ENCODE results near the gene KCNJ11.

Gene KCNJ11

GRCh38 chr11:17399236-17399635, 10.8 kb upstream of the KCNJ11 start:
- H3K9me3 ChIP-seq = no peaks in the 10 kb centered on the region
- no peaks in the 10 kb centered on the region for H3K27me3 ChIP-seq
- no peak overlapping the region for H3K4me3 ChIP-seq (ENCODE audit: low read depth in 1 of 2, low read length in 1 of 2)
- no peak for TF ChIP-seq CTCF (IDR thresholded peaks at IDR 0.05)
- no peaks in the 10 kb centered on the region for H3K4me1 ChIP-seq (ENCODE audit: control insufficient read depth in 1 of 2, insufficient read depth in 1 of 2, low read depth in 1 of 2, low read length in 1 of 2)
- H3K36me3 ChIP-seq = no peaks in the 10 kb centered on the region
- no peak overlapping the region for H3K27ac ChIP-seq

GRCh38 chr11:17397311-17398002, 9.0 kb upstream of the KCNJ11 start:
- H3K36me3 ChIP-seq = no peaks in the 10 kb centered on the region
- no peaks in the 10 kb centered on the region for H3K4me1 ChIP-seq (ENCODE audit: control insufficient read depth in 1 of 2, insufficient read depth in 1 of 2, low read depth in 1 of 2, low read length in 1 of 2)
- no peak for TF ChIP-seq CTCF (IDR thresholded peaks at IDR 0.05)
- H3K27ac ChIP-seq = no peak overlapping the region
- H3K9me3 ChIP-seq = no peaks in the 10 kb centered on the region
- no peak overlapping the region for H3K4me3 ChIP-seq (ENCODE audit: low read depth in 1 of 2, low read length in 1 of 2)
- no peaks in the 10 kb centered on the region for H3K27me3 ChIP-seq

GRCh38 chr11:17396598-17397310, 8.3 kb upstream of the KCNJ11 start:
- no peak for TF ChIP-seq CTCF (IDR thresholded peaks at IDR 0.05)
- peaks cover under 1% of the 10 kb centered on the region for H3K27me3 ChIP-seq
- no peak overlapping the region for H3K4me3 ChIP-seq (ENCODE audit: low read depth in 1 of 2, low read length in 1 of 2)
- no peaks in the 10 kb centered on the region for H3K4me1 ChIP-seq (ENCODE audit: control insufficient read depth in 1 of 2, insufficient read depth in 1 of 2, low read depth in 1 of 2, low read length in 1 of 2)
- H3K9me3 ChIP-seq = no peaks in the 10 kb centered on the region
- no peak overlapping the region for H3K27ac ChIP-seq
- H3K36me3 ChIP-seq = no peaks in the 10 kb centered on the region

GRCh38 chr11:17395978-17396377, 7.5 kb upstream of the KCNJ11 start:
- Histone ChIP-seq H3K27ac (no peak overlapping the region), H3K4me3 (ENCODE audit: low read depth in 1 of 2, low read length in 1 of 2) (no peak overlapping the region), H3K9me3 (no peaks in the 10 kb centered on the region), H3K4me1 (ENCODE audit: control insufficient read depth in 1 of 2, insufficient read depth in 1 of 2, low read depth in 1 of 2, low read length in 1 of 2) (no peaks in the 10 kb centered on the region), H3K27me3 (peaks cover 7% of the 10 kb centered on the region), H3K36me3 (no peaks in the 10 kb centered on the region)
- no peak for TF ChIP-seq CTCF (IDR thresholded peaks at IDR 0.05)

GRCh38 chr11:17395554-17395961, 7.1 kb upstream of the KCNJ11 start:
- H3K9me3 ChIP-seq = no peaks in the 10 kb centered on the region
- H3K27ac ChIP-seq = no peak overlapping the region
- no peaks in the 10 kb centered on the region for H3K36me3 ChIP-seq
- no peaks in the 10 kb centered on the region for H3K4me1 ChIP-seq (ENCODE audit: control insufficient read depth in 1 of 2, insufficient read depth in 1 of 2, low read depth in 1 of 2, low read length in 1 of 2)
- H3K4me3 ChIP-seq (ENCODE audit: low read depth in 1 of 2, low read length in 1 of 2) = no peak overlapping the region
- peaks cover 11% of the 10 kb centered on the region for H3K27me3 ChIP-seq
- TF ChIP-seq CTCF (IDR thresholded peaks at IDR 0.05) = no peak

Data from neutrophil (primary cell).